NCI-H2029 (cell line): ENCODE measurements around the gene PPFIA4.
"Not testable (repeated sequence)": the region's sequence is repeated elsewhere in the genome, so short reads cannot be mapped to it uniquely, and the experiment has no call there.

Source experiments
- DNase-seq: peaks from one replicate; lab custom pipeline; 2025; lab: John Stamatoyannopoulos, UW

The PPFIA4 gene

GRCh38 chr1:203017692-203018091 is 8.6 kb upstream of the PPFIA4 start:
- DNase-seq: no peak

- DNase-seq: not testable (repeated sequence)
These were observed 3.4 kb upstream of the PPFIA4 start for GRCh38 chr1:203022855-203023254.

GRCh38 chr1:203025686-203026030 is 633 bp upstream of the PPFIA4 start:
- no peak for DNase-seq

- DNase-seq: no peak
These were observed 674 bp downstream of the PPFIA4 start for GRCh38 chr1:203026666-203027663.

- no peak for DNase-seq
These were observed 1.9 kb downstream of the PPFIA4 start for GRCh38 chr1:203028067-203028783.

DNA sequence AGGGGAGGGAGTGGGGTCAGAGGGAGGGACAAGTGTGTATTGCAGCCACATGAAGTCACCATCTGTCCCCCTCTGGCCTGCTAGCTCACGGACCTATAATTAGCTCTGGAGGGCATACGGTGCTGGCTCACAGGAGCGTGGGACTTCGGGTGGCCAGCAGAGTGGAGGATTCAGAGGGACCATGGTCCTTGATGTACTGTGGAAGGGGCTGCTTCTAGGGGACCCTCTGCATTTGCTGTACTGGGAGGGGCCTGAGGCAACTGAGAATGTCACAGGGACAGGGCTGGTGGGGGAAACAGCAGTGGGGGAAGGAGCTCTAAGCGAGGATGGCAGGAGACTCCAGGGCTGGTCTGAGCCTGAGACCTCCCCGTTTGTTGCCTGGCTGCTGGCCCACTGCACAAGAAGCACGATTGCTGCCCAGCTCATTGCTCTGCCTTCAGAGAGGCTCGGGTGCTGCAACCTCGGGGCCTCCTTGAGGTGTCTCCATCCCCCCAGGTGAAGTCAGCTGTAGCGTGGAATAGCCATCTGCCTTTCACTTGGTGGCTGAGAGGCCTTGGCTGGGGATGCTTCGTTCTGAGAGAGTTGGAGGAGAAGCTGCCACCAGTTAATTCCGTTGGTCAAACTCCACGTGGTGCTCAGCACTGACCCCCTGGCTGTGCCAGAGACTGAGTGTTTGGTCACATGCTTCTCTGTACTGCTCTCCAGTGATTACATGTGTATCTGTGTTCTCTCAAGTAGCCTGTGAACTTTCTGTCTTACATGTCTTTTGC is 2.7 kb downstream of the PPFIA4 start:
- DNase-seq: no peak

DNA sequence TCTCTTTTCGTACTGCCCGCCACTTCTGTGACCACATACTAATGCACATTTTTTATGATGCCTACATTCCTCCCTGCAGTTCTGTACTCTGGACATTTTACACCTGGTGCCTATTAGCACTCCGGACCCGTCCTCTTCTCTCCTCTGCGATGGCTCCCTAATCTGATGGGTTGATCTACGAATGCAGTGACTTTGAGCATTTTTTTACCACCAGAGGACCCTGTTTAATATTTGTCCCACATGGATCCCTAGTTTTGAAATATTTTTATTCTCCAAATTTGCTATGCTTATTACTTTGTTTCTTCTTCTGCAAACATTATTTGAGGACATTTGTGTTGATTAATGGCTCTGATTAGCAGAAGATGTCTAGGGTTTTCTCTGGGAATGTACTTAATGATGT is 5.2 kb downstream of the PPFIA4 start:
- no peak for DNase-seq

DNA sequence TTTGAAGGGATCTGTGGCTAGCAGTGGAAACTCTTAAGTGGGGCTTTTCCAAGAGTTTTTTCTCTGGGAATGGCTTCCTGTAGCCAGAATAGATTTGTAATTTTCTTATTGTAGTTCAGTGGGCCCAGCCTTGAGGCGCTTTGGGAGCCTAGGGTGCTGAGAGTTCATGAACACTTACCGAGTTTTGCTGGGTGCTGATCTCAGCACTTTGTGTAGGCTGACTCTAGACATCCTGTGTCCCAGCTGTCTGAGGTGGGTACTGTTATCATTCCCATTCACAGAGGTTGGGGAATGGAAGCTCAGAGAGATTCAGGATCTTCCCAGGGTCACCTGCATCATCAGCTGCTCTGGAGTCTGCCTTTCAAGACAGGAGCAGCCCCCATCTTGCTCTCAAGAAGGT is 7.0 kb downstream of the PPFIA4 start:
- DNase-seq: no peak

DNA sequence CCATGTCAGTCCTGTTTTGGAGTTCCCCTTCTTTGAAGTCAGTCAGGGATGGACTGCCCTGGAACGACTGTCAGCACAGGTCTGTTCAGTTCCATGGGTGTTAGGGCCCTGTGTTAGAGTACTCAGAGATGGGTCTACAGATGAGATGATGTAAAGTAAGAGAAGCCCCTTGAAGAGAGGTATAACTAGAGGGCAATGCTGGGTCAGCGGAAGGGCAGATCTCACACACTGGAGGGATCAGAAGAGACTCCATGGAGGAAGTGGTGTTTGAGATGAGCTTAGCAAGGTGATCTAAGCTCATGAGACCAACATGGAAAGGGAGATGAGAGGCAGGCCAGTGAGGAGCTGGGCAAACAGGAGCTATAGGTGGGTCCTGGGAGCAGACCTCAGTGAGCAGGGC is 7.6 kb downstream of the PPFIA4 start:
- no peak for DNase-seq

DNA sequence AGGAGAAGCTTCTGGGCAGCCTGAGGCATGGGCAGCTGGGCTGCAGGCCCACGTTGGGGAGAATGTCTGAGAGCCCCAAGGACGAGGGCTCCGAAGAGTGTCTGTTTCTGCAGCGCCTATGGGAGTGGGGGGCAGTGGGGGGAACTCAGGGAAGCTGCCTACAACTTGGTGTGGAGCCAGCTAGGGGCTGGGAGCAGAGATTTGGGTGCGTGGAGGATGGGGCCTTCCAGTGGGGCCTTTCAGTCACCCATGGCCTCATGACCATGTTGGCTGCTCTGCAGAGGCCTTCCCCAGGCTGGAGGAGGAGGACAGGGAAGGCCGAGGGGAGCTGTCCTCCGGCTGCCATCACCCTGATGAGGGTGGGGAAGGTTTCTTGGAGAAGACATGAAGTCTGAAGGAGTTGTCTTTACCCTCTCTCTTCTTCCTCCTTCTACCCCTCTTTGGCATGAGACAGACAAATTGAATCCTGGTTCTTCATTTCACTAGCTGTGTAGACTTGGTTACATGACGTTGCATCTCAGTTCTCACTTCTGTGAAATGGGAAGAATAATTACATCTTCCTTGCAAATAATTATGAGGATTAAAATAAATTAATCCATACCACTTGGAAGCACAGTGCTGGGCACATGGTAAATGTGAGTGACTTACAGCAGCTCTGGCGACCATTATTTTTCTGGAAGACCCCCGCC is 8.3 kb downstream of the PPFIA4 start:
- no peak for DNase-seq

DNA sequence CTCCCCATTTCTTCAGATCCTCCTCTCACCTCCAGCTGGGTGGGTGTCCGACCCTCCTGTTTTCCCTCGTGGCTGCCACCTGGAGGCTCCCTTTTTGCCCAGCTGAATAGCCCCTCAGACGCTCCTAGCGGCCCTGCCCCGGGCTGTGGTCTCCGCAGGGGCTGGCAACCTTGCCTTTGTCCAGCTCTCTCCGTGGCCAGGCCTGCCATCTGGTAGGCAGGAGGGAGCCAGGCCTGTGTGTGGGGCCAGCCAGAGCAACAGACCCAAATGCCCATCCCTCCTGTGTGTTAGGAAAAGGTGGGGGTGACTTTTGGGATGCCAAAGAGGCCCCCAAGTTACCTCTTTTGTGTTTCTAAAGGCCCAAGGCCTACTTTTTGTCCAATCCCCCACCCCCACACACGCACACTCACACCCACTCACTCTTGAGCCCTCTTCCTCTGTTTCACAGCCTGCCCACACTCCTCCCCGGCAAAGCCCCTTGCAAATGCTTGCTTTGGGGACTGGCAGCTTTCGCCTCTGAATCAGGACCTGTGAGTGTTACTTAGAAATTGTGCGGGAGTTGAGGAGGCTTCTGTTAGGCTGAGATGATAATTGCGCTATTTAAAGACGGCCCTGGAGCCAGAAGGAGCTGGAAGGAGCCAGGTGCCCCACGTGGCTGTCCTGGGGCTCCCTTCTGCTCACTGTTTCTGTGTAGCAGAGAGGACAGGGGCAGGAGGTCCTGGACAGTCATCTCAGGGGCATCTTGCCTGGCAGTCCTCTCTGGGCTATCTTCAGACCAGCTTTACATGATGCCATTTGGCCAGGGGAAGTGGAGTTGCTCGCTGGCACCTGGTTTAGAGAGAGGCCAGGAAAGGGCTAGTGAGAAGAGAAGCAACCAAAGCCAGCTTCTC is 9.1 kb downstream of the PPFIA4 start:
- no peak for DNase-seq

DNA sequence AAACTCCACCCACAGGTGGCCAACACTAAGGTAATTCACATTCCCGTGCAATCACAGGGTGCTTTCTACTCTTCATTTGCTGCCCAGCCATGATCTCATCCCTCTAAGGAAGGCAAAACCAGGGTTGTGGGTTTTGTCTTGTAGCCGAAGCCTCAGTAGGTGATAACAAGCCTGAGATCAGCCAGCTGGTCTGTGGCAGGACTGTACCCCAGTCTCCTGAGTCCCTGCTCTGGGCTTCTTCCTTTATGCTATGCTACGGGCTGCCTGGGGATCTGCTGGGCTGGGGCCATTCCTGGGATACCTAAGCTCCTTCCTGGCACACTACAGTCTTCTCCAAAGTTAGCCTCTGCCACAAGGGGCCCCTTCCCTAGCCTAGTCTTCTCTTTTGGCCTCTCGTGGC is 9.8 kb downstream of the PPFIA4 start:
- no peak for DNase-seq

DNA sequence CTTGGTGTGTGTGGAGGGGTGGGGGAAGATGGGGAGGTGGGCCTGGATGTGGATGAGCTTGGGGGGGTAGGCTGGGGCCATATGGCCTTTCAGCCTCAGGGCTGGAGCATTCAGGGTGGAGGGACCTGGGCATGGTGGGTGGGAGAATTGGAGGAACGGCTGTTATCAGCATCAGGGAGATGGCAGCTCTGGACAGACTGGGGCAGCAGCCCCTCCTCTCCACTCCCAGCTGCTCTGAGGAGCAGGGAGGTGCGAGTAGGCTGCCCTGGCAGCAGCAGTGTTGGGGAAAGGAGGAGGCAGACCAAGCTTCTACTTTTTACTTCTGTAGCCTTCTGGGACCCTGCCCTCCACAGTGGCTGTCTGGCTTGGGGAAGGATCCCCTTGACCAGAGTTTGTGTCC is 10.2 kb downstream of the PPFIA4 start:
- no peak for DNase-seq

GRCh38 chr1:203037509-203038190 is 11.4 kb downstream of the PPFIA4 start:
- DNase-seq: no peak

DNA sequence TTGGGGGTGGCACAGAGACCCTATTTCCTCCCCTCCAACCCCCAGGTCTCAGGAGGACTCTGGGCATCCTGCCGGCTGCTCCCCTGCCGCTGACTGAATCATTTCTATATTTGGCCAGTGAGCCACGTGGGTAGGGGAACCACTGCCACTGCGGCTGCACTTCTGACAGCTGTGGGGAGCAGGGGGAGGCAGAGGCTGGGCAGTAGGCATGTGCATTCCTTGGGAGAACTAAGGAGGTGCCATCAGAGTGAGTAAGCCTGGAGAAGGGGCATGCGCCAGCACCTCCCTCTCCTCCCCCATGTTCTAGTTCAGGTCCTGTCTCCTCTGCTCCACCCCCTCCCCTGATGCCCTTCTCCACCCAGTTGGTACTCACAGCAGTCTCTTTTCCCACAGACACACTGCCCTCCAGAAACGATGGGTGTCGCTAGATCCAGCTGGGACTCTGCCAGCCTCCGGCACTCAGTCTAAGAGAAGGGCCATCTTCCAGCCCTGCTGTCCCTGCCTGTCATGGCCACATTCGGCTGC is 12.0 kb downstream of the PPFIA4 start:
- DNase-seq: no peak

DNA sequence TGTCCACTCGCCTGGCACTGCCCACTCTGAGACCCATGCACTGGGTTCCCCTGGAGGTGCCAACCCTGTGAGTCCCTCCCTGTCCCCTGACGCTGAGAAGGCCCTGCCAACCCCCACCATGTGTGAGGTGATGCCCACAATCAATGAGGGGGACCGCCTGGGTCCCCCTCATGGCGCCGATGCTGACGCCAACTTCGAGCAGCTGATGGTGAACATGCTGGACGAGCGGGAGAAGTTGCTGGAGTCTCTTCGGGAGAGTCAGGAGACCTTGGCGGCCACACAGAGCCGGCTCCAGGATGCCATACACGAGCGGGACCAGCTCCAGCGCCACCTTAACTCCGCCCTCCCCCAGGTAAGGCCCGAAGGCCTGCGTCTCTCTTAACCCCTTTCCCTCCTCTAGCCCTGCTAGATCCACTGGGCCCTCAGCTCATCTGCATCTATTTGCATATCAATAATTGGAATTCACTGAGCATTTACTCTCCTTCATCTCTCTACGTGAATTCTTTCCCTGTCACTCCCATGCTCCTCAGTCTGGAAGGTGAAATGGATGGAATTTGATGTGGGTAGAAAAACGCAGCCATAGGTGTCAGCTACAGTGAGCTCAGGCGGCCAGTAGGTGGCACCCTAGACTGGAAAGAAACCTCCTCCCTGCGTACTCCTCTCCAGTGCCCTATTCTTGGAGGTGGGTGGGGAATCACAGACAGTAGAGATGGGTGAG is 12.8 kb downstream of the PPFIA4 start:
- peak; percentile 65 for DNase-seq

DNA sequence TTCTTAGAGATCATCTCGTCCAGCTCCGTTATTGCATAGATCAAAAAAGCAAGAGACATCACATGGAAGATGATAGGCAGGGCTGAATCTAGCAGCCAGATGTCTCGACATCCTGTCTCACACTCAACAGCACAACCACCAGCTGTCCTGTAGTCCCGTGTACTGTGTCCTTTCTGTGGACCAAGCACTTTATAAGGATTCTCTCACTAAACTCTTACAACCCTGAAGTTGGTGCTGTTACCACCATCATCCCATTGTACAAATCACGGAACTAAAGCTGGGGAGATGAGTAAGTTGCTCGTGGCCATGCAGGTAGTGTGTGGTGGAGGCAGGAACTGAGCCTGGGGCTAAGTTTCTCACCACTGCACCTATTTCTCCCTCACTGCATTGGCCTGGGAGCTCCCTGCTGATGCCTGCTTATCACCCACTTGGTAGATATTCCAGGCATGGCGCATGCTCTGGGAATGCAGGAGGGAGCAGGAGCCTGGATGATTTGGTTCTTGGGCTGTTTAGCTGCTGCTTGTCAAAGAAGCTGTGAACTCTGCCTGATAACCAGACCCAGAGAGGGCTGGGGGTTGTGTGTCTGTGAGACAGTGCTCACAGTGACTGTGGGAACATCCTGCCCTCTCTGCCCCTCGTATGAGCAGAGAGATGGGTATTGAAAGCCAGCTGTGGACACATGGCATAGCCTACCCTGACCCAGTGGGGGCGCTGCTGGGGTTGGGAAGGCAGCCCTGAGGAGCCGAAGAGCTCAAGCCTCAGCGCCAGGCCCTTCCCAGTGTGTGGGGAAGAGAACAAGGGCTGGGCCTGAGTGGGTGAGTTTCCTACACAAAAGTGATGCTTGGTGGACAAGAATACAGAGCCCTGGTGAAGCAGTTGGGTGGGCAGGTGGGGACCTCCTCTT is 13.6 kb downstream of the PPFIA4 start:
- DNase-seq: no peak
